Measurements from ENCODE around the gene FES.

DNA sequence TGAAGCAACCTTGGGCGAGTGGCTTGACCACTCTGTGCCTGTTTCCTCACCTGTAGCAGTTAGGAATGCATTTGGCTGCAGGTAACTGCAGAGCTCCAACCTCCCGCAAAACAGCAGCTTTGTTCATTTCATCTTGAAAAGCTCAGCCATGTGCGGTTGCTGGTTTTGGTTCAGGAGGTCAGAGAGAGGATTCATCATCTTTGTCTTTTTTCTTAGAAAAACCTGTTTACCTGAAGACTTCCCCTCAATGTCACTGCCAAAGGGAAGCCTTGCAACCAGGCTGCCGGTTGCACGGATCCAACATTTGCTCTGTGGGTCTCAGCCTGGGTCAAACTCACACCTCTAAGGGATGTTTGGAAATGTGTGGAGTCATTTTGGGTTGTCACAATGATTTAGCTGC lies 32.4 kb upstream of the FES start:
- TF ChIP-seq, protein P1, sequence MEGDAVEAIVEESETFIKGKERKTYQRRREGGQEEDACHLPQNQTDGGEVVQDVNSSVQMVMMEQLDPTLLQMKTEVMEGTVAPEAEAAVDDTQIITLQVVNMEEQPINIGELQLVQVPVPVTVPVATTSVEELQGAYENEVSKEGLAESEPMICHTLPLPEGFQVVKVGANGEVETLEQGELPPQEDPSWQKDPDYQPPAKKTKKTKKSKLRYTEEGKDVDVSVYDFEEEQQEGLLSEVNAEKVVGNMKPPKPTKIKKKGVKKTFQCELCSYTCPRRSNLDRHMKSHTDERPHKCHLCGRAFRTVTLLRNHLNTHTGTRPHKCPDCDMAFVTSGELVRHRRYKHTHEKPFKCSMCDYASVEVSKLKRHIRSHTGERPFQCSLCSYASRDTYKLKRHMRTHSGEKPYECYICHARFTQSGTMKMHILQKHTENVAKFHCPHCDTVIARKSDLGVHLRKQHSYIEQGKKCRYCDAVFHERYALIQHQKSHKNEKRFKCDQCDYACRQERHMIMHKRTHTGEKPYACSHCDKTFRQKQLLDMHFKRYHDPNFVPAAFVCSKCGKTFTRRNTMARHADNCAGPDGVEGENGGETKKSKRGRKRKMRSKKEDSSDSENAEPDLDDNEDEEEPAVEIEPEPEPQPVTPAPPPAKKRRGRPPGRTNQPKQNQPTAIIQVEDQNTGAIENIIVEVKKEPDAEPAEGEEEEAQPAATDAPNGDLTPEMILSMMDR (IDR thresholded peaks at IDR 0.05) = no peak
- TF ChIP-seq POLR2A (IDR thresholded peaks at IDR 0.05) (no peak), POLR2AphosphoS5 (IDR thresholded peaks at IDR 0.05) (no peak), EP300 (IDR thresholded peaks at IDR 0.05) (no peak)
